Brain pericyte (primary cell): Measurements from ENCODE around the gene SEPTIN14.
"Not testable (repeated sequence)": the region's sequence is repeated elsewhere in the genome, so short reads cannot be mapped to it uniquely, and the experiment has no call there.

Experiments
- DNase-seq: peaks from one replicate; pipeline ENCODE4 v3.0.0-alpha.2; 2012; ENCODE audit warnings: low read depth, low spot score

SEPTIN14 gene

GRCh38 chr7:55785444-55785843 is 77.1 kb downstream of the SEPTIN14 start:
- not testable (repeated sequence) for DNase-seq

- no peak for DNase-seq
Measured at GRCh38 chr7:55784151-55784550, 78.4 kb downstream of the SEPTIN14 start.

GRCh38 chr7:55778631-55779030 is 83.9 kb downstream of the SEPTIN14 start:
- DNase-seq: no peak

GRCh38 chr7:55776196-55776595 is 86.4 kb downstream of the SEPTIN14 start:
- DNase-seq: no peak

GRCh38 chr7:55775051-55775420 is 87.5 kb downstream of the SEPTIN14 start:
- DNase-seq: no peak

GRCh38 chr7:55774327-55775050 is 88.1 kb downstream of the SEPTIN14 start:
- DNase-seq: no peak

- no peak for DNase-seq
Measured at GRCh38 chr7:55770778-55771177, 91.8 kb downstream of the SEPTIN14 start.

- DNase-seq: not testable (repeated sequence)
Measured at GRCh38 chr7:55753274-55753862, 109.2 kb downstream of the SEPTIN14 start.

GRCh38 chr7:55744706-55745105 is 117.8 kb downstream of the SEPTIN14 start:
- DNase-seq: not testable (repeated sequence)
